HepG2 (cell line): ENCODE data around the gene LRRC8D. TPM values are rescaled to one million over a fixed set of nuclear protein-coding genes. Genes with fewer than 3 reads are reported as not detected.

Experiments
- ATAC-seq: fragments of 200-7000 bp; cut with Tn5 transposase; 3 replicates; pipeline ENCODE4 v1.9.1; 2020; ENCODE audit warnings: mild to moderate bottlenecking, moderate library complexity
- BruUV-seq: library from RNA; stranded (reverse); fragments of 400-500 nt; replicated peaks from 2 replicates; lab custom pipeline; 2021; lab: Mats Ljungman, UMichigan
- CTCF ChIA-PET: fragments of 300-600 bp; formaldehyde crosslinking; extraction: SDS; loops from one replicate; lab custom pipeline; 2021; ENCODE audit warnings: low total read pairs, inconsistent platforms, low intra/inter-chr PET ratio; lab: Yijun Ruan, JAX
- POLR2A ChIA-PET: fragments of 350-600 bp; sonication (Branson Sonifier 250); formaldehyde crosslinking; loops from one replicate; lab custom pipeline; 2020; ENCODE audit warnings: antibody characterized with exemption, inconsistent platforms; lab: Yijun Ruan, JAX
- DNase-seq: peaks from one replicate; pipeline ENCODE4 v3.0.0-alpha.2; 2015; ENCODE audit warnings: low spot score
- FAIRE-seq: peaks from 3 replicates; lab custom pipeline; 2011; peaks lifted over from hg19 to GRCh38; lab: Jason Lieb, UNC
- H2AFZ ChIP-seq: one replicate; pipeline ENCODE4 v1.6.1; 2011; ENCODE audit warnings: low read length, inconsistent platforms
- H3K27ac ChIP-seq: fragments of 300-600 bp; 3 replicates; pipeline ENCODE4 v1.8.0; 2011; ENCODE audit warnings: mixed run types, mild to moderate bottlenecking, mixed read lengths, low read length, inconsistent platforms; ENCODE audit not compliant: insufficient read depth; ENCODE audit errors: extremely low read length
- H3K27me3 ChIP-seq, 2 experiments: fragments of 200-600 bp in 1 of 2; 2 replicates in 1 of 2; 3 replicates in 1 of 2; pipeline versions ENCODE4 v1.6.0 to v1.8.0; 2011; ENCODE audit warnings: low read length in 2 of 2, mild to moderate bottlenecking in 2 of 2, moderate library complexity in 2 of 2, inconsistent platforms in 1 of 2; ENCODE audit not compliant: insufficient read depth in 2 of 2, control insufficient read depth in 1 of 2
- H3K36me3 ChIP-seq, 2 experiments: fragments of 200-600 bp in 1 of 2; replicated peaks in 1 of 2; 2 replicates in 1 of 2; 3 replicates in 1 of 2; pipeline versions ENCODE4 v1.5.1 to v1.8.0; 2011; ENCODE audit warnings: low read length in 2 of 2, inconsistent platforms in 1 of 2; ENCODE audit not compliant: insufficient read depth in 2 of 2, control insufficient read depth in 1 of 2
- H3K4me1 ChIP-seq: 2 replicates; pipeline ENCODE4 v1.5.1; 2012; ENCODE audit warnings: low read length, inconsistent platforms; ENCODE audit not compliant: insufficient read depth
- H3K4me2 ChIP-seq: 2 replicates; pipeline ENCODE4 v1.6.0; 2011; ENCODE audit warnings: low read depth, low read length, inconsistent platforms
- H3K4me3 ChIP-seq, 3 experiments: fragments of 200-600 bp in 1 of 3; sonication (generic), shearing (Covaris generic) in 1 of 3; replicated peaks in 1 of 3; 2 replicates each; pipeline ENCODE4 v1.5.1; 2011 to 2016; ENCODE audit warnings: low read length in 3 of 3, inconsistent platforms in 2 of 3, low read depth in 2 of 3, mild to moderate bottlenecking in 2 of 3, control low read depth in 1 of 3, mixed read lengths in 1 of 3; ENCODE audit not compliant: insufficient read depth in 1 of 3
- H3K79me2 ChIP-seq: one replicate; pipeline ENCODE4 v1.6.1; 2011; ENCODE audit warnings: low read length, inconsistent platforms; ENCODE audit not compliant: insufficient read depth
- H3K9ac ChIP-seq: 2 replicates; pipeline ENCODE4 v1.6.0; 2011; ENCODE audit warnings: mild to moderate bottlenecking, low read depth, low read length, inconsistent platforms; ENCODE audit not compliant: insufficient read depth
- H3K9me3 ChIP-seq: 2 replicates; pipeline ENCODE4 v1.5.1; 2012; ENCODE audit warnings: mild to moderate bottlenecking, low read length
- H4K20me1 ChIP-seq: 2 replicates; pipeline ENCODE4 v1.6.0; 2011; ENCODE audit warnings: inconsistent platforms, mild to moderate bottlenecking, low read length, moderate library complexity; ENCODE audit not compliant: insufficient read depth
- ARID5B ChIP-seq: IDR thresholded peaks from 2 replicates; pipeline ENCODE4 v1.4.0; 2020; ENCODE audit warnings: mild to moderate bottlenecking, missing genetic modification reagents
- BCL6 ChIP-seq: IDR thresholded peaks from 2 replicates; pipeline ENCODE4 v1.6.1; 2016; ENCODE audit warnings: missing genetic modification reagents, missing compliant biosample characterization
- CEBPB ChIP-seq: IDR thresholded peaks from 2 replicates; pipeline ENCODE4 v1.6.1; 2011; ENCODE audit warnings: low read depth, low read length, improper control_type of control experiment, borderline replicate concordance
- CEBPG ChIP-seq: IDR thresholded peaks from 2 replicates; pipeline ENCODE4 v1.6.1; 2016
- ELF3 ChIP-seq: IDR thresholded peaks from 2 replicates; pipeline ENCODE4 v1.6.1; 2016; ENCODE audit warnings: missing genetic modification reagents, missing compliant biosample characterization
- FOXA1 ChIP-seq, 2 experiments: fragments of 450-650 bp in 1 of 2; sonication (generic) in 1 of 2; formaldehyde crosslinking in 1 of 2; IDR thresholded peaks; 2 replicates each; pipeline versions ENCODE4 v1.4.0 to v1.6.1; 2016 to 2020; ENCODE audit warnings: missing genetic modification reagents in 1 of 2
- FOXA3 ChIP-seq: IDR thresholded peaks from 2 replicates; pipeline ENCODE4 v1.6.1; 2016; ENCODE audit warnings: missing genetic modification reagents, missing compliant biosample characterization
- FUBP1 ChIP-seq: sonication (generic); formaldehyde crosslinking; IDR thresholded peaks from 2 replicates; pipeline ENCODE4 v1.5.1; 2020; ENCODE audit warnings: missing genetic modification reagents, mild to moderate bottlenecking, borderline replicate concordance
- KDM5B ChIP-seq: sonication (generic); formaldehyde crosslinking; IDR thresholded peaks from 2 replicates; pipeline ENCODE4 v1.4.0; 2020; ENCODE audit warnings: missing genetic modification reagents, mild to moderate bottlenecking, borderline replicate concordance
- TEAD3 ChIP-seq: optimal IDR thresholded peaks from 2 replicates; pipeline ENCODE3; 2016; ENCODE audit warnings: borderline replicate concordance
- ZGPAT ChIP-seq: IDR thresholded peaks from 2 replicates; pipeline ENCODE4 v1.6.1; 2016; ENCODE audit warnings: mild to moderate bottlenecking
- ZNF644 ChIP-seq: IDR thresholded peaks from 2 replicates; pipeline ENCODE4 v1.6.1; 2016; ENCODE audit warnings: low read depth
- WGBS: methylation state at CpG from one replicate; pipeline ENCODE4 v1.1.6; 2017; ENCODE audit warnings: low lambda C conversion rate; 5-methylcytosine and 5-hydroxymethylcytosine counted together
- in situ Hi-C: cut with HindIII; loops from 2 replicates; pipeline ENCODE4 v1.10.0; 2017; ENCODE audit warnings: low pct_unique_long_range_greater_than_20kb; ENCODE audit not compliant: extremely low pct_ligation_motif_present
- intact Hi-C: fragments of 100-400 bp; cut with micrococcal nuclease; formaldehyde crosslinking; loops from one replicate; pipeline ENCODE4 v1.10.0; 2022; ENCODE audit not compliant: unreplicated experiment
- polyA plus RNA-seq, 8 experiments: library from polyadenylated mRNA; depleted of rRNA in 3 of 8; stranded (reverse) in 7 of 8; unstranded in 1 of 8; fragments of >200 nt; fragmentation: Illumina TruSeq in 4 of 8; extraction: Trizol in 4 of 8; gene quantifications; 2 replicates each; pipeline versions ENCODE4 v1.2.1 to v1.2.3, GENCODE V29; 2011 to 2016; ENCODE audit warnings: low read depth in 4 of 8, missing spikeins in 1 of 8, mixed read lengths in 1 of 8; ENCODE audit not compliant: insufficient read depth in 1 of 8
- total RNA-seq, 5 experiments: library from RNA; depleted of rRNA; stranded (reverse); fragments of >200 nt; fragmentation: Illumina TruSeq; extraction: Trizol; gene quantifications; 2 replicates each; pipeline ENCODE4 v1.2.3, GENCODE V29; 2016; ENCODE audit warnings: low read depth in 1 of 5

The LRRC8D gene
- total and polyA plus RNA-seq, 2 of the 13 experiments (the other 11 are each of a cell fraction or from before 2014, with no cell fraction given) = 29.9 to 45.5 TPM

GRCh38 chr1:89898695-89899470 is 78.1 kb downstream of the LRRC8D start:
- peaks cover 35% of the 10 kb centered on the region for H3K79me2 ChIP-seq
- BruUV-seq = no TSS peak
- ChIA-PET CTCF (no interaction called here), POLR2A (no interaction called here)
- no peaks in the 10 kb centered on the region for H4K20me1 ChIP-seq
- FAIRE-seq (no peak), ATAC-seq (no peak), DNase-seq (peak; percentile 53)
- H3K9me3 ChIP-seq = no peaks in the 10 kb centered on the region
- H3K4me1 ChIP-seq = peaks cover 93% of the 10 kb centered on the region
- H3K27ac ChIP-seq = peak overlapping the region; percentile 9
- peaks cover 0 to 3% of the 10 kb centered on the region in 2 experiments; a peak in 1 of 5 replicates for H3K36me3 ChIP-seq
- no peak overlapping the region for H3K9ac ChIP-seq
- in situ Hi-C loops (no loop called here), intact Hi-C loops (no loop called here)
- no peaks in the 10 kb centered on the region for H3K27me3 ChIP-seq
- no peak overlapping the region for H3K4me3 ChIP-seq
- WGBS = 83% methylated on average over 7 of the region's 7 CpGs
- H3K4me2 ChIP-seq = no peak overlapping the region
- no peak overlapping the region for H2AFZ ChIP-seq
- peak; percentile 14; the same call in 1 of the 2 replicates for TF ChIP-seq CEBPB
- TF ChIP-seq ZNF644 (CRISPR knock-in tag) = 0 out of 2 replicates have a peak, but pooled peaks have one; percentile 32
- TF ChIP-seq FOXA3 (CRISPR knock-in tag) = peak; percentile 57
- TF ChIP-seq FUBP1 (CRISPR knock-in tag) = no peak
- no peak for TF ChIP-seq FOXA1 (IDR thresholded peaks at IDR 0.05)
- peak; percentile 67 for TF ChIP-seq FOXA1 (CRISPR knock-in tag; IDR thresholded peaks at IDR 0.05)
- TF ChIP-seq ARID5B = 0 out of 2 replicates have a peak, but pooled peaks have one; percentile 25
- TF ChIP-seq TEAD3 (CRISPR knock-in tag) = peak; percentile 6
- TF ChIP-seq CEBPG = peak; percentile 30; the same call in 1 of the 2 replicates
- 0 out of 2 replicates have a peak, but pooled peaks have one; percentile 26 for TF ChIP-seq ZGPAT (CRISPR knock-in tag)
- TF ChIP-seq ELF3 = no peak
- TF ChIP-seq KDM5B (CRISPR knock-in tag) = no peak
- 0 out of 2 replicates have a peak, but pooled peaks have one; percentile 10 for TF ChIP-seq BCL6
